K562 (cell line): Measurements from ENCODE around the gene DAO. TPM values are rescaled to one million over a fixed set of nuclear protein-coding genes. Genes with fewer than 3 reads are reported as not detected.

ENCODE experiments used
- AFF4 ChIP-seq: sonication (generic); formaldehyde crosslinking; IDR thresholded peaks from 2 replicates; pipeline ENCODE4 v1.8.0; 2023; ENCODE audit warnings: mild to moderate bottlenecking, missing genetic modification reagents
- ATF2 ChIP-seq: sonication (generic); formaldehyde crosslinking; IDR thresholded peaks from 2 replicates; pipeline ENCODE4 v1.8.1; 2022; ENCODE audit warnings: missing genetic modification reagents
- CBFA2T2 ChIP-seq: fragments of 450-650 bp; conservative IDR thresholded peaks from 2 replicates; pipeline ENCODE4 v1.6.1; 2017; ENCODE audit warnings: mild to moderate bottlenecking
- EP400 ChIP-seq: fragments of 450-650 bp; IDR thresholded peaks from 2 replicates; pipeline ENCODE4 v1.6.1; 2017; ENCODE audit warnings: antibody characterized with exemption, mild to moderate bottlenecking, moderate library complexity
- GATA2 ChIP-seq: sonication (generic); formaldehyde crosslinking; IDR thresholded peaks from 2 replicates; pipeline ENCODE4 v1.4.0; 2020; ENCODE audit warnings: mild to moderate bottlenecking, missing genetic modification reagents
- GTF2E2 ChIP-seq: fragments of 200-800 bp; sonication (Bioruptor generic); IDR thresholded peaks from 2 replicates; pipeline ENCODE4 v1.6.1; 2016; ENCODE audit warnings: missing genetic modification characterization, missing compliant biosample characterization
- HDAC3 ChIP-seq: fragments of 450-650 bp; IDR thresholded peaks from 2 replicates; pipeline ENCODE4 v1.6.1; 2018; ENCODE audit warnings: borderline replicate concordance, mild to moderate bottlenecking, moderate library complexity; ENCODE audit not compliant: partially characterized antibody
- HINFP ChIP-seq: fragments of 450-650 bp; conservative IDR thresholded peaks from 2 replicates; pipeline ENCODE4 v1.6.1; 2016; ENCODE audit warnings: missing genetic modification characterization, low read depth, mild to moderate bottlenecking, control low read depth, missing compliant biosample characterization
- MIER1 ChIP-seq: fragments of 450-650 bp; IDR thresholded peaks from 2 replicates; pipeline ENCODE4 v1.6.1; 2016; ENCODE audit warnings: antibody characterized with exemption, mild to moderate bottlenecking, low read depth
- RBM14 ChIP-seq: fragments of 200-400 bp; formaldehyde crosslinking; IDR thresholded peaks from 2 replicates; pipeline ENCODE4 v1.6.1; 2018; ENCODE audit warnings: low read depth, mild to moderate bottlenecking, low read length, moderate library complexity, borderline replicate concordance; ENCODE audit not compliant: insufficient read depth
- RBM22 ChIP-seq: fragments of 200-400 bp; formaldehyde crosslinking; IDR thresholded peaks from 2 replicates; pipeline ENCODE4 v1.6.1; 2018; ENCODE audit warnings: low read length, low read depth; ENCODE audit not compliant: poor library complexity, severe bottlenecking
- SRF ChIP-seq, 2 experiments: fragments of 250-450, 450-650 bp in 1 of 2; sonication (Bioruptor Pico) in 1 of 2; sonication (generic) in 1 of 2; formaldehyde crosslinking; IDR thresholded peaks; 2 replicates each; pipeline versions ENCODE4 v1.5.0 to v1.5.1; 2020 to 2022; ENCODE audit warnings: mild to moderate bottlenecking in 1 of 2, missing genetic modification reagents in 1 of 2
- SUPT5H ChIP-seq: fragments of 450-650 bp; IDR thresholded peaks from 2 replicates; pipeline ENCODE4 v1.6.1; 2016
- THRAP3 ChIP-seq: fragments of 450-650 bp; IDR thresholded peaks from 2 replicates; pipeline ENCODE4 v1.6.1; 2016; ENCODE audit warnings: mild to moderate bottlenecking, inconsistent platforms, borderline replicate concordance
- YBX1 ChIP-seq: fragments of 450-650 bp; IDR thresholded peaks from 2 replicates; pipeline ENCODE4 v1.7.1; 2016; ENCODE audit warnings: mild to moderate bottlenecking
- ZBTB2 ChIP-seq: fragments of 450-650 bp; IDR thresholded peaks from 2 replicates; pipeline ENCODE4 v1.6.1; 2016; ENCODE audit warnings: antibody characterized with exemption
- ZNF184 ChIP-seq: sonication (generic); formaldehyde crosslinking; IDR thresholded peaks from 2 replicates; pipeline ENCODE4 v1.5.0; 2020; ENCODE audit warnings: missing genetic modification reagents
- ZSCAN32 ChIP-seq: fragments of 450-650 bp; formaldehyde crosslinking; IDR thresholded peaks from 2 replicates; pipeline ENCODE4 v1.4.0; 2020; ENCODE audit warnings: mild to moderate bottlenecking, moderate library complexity
- polyA plus RNA-seq, 8 experiments: library from polyadenylated mRNA; depleted of rRNA in 4 of 8; stranded (reverse) in 5 of 8; unstranded in 3 of 8; fragments of >200 nt; fragmentation: Nextera tagmentation in 2 of 8; fragmentation: Illumina TruSeq in 1 of 8; extraction: Ambion mirVana in 2 of 8; extraction: Trizol in 1 of 8; gene quantifications; 2 replicates each; pipeline versions ENCODE4 v1.2.1 to v1.2.3, GENCODE V29; 2011 to 2014; ENCODE audit warnings: inconsistent platforms in 1 of 8, missing spikeins in 1 of 8
- total RNA-seq, 7 experiments: library from RNA; depleted of rRNA in 6 of 7; stranded (reverse); fragments of >200 nt in 6 of 7; fragmentation: Illumina TruSeq in 2 of 7; extraction: Trizol in 2 of 7; gene quantifications; 2 replicates each; pipeline versions ENCODE4 v1.2.1 to v1.2.3, GENCODE V29; 2011 to 2021; ENCODE audit warnings: low replicate concordance in 1 of 7

DAO gene
- total and polyA plus RNA-seq, 9 of the 15 experiments (the other 6 are each of a cell fraction or from before 2014, with no cell fraction given) = not detected

- TF ChIP-seq ATF2 (no peak), RBM14 (no peak), CBFA2T2 (peak; percentile 96), SUPT5H (no peak), SRF (CRISPR knock-in tag; IDR thresholded peaks at IDR 0.05) (no peak), RBM22 (no peak), ZNF184 (CRISPR knock-in tag) (no peak), ZSCAN32 (CRISPR knock-in tag) (no peak; the same call in 1 of the 2 replicates), ZBTB2 (peak; percentile 9; the same call in 1 of the 2 replicates), HINFP (no peak), EP400 (peak; percentile 24; the same call in 1 of the 2 replicates), AFF4 (CRISPR knock-in tag) (no peak), YBX1 (no peak), GATA2 (peak; percentile 89), THRAP3 (no peak), GTF2E2 (tag) (peak; percentile 49; the same call in 1 of the 2 replicates), HDAC3 (peak; percentile 98), MIER1 (no peak)
Observed at GRCh38 chr12:108855284-108856169, 24.4 kb upstream of the DAO start (continued).
